GM18520 (cell line): ENCODE measurements around the gene ANKRD34C.
"Not testable (repeated sequence)": the region's sequence is repeated elsewhere in the genome, so short reads cannot be mapped to it uniquely, and the experiment has no call there.

Experiments used
- ATAC-seq: cut with Tn5 transposase; IDR thresholded peaks from one replicate; pipeline ENCODE4 v1.9.1; 2021; ENCODE audit not compliant: unreplicated experiment

ANKRD34C gene

DNA sequence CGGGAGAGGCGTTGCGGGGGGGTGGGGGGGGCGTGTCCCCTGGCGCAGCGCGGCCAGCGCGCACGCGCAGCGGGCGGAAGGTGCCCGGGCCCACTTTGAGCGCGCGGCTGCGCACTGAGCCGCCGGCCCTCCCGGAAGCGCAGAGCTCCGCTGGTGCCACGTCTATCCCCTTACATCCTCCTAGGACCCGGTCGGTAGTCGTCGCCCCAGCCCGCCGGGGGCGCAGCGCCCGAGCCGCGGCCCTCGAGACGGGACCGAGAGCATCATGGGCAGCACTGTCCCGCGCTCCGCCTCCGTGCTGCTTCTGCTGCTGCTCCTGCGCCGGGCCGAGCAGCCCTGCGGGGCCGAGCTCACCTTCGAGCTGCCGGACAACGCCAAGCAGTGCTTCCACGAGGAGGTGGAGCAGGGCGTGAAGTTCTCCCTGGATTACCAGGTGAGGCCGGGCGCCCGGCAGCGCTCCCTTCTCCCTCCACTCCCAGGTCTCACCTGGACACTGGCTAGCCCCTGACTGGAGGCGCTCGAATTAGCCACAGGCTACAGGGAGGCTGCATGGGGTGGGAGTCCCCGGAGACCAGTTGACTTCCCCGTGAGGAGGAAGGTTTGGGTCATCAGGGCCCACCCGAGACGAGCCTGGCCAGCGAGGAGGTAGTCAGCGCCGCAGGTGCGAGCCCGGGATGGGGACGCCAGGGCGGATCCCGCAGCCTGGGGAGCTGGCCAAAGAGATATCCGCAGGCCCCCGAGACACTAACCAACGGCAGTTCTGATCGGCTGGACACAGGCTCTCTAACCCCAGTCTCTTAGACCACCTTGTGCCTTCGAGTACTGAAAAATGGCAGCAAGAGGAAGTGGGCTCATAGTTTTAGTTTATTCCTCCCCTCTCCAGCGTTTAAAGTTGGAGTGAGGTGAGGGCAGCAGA, 28.7 kb downstream of the ANKRD34C start, which contains the start of gene TMED3:
Gene TMED3, plus strand, starts transcription at position 128 of the 916 bp plus-strand sequence. Its CDS starts 138 bp downstream, at position 266.
- peak; percentile 69 for ATAC-seq

DNA sequence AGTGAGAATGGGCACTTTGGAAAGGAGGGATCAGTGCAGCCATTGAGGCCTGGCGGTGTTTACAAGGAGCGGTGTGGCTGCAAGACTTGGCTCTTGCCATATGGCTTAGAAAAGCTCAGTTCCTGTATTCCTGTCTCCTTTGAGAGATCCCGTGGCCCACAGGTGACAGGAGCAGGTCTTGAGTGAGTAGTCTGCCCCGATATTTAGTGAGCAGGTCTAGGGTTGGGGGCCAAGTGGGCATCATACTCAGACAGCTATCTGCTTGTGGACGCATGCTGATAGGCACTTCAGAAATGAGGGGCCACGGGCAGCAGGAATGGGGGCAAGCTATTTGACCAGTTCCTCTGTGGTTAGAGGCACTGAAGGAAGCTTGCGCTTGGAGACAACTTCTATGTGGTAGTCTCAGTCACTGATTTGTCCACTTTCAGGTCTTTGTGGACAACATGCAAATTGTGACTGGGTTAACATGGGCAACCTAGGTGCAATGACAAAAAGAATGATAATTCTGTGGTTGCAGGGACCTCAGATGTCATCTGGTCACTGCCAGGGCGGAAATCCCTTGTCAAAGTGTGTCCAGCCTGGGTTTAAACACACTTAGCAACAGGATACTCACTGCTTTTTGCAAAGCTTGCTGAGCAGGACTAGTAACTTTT, 29.5 kb downstream of the ANKRD34C start:
- ATAC-seq, result peak; percentile 19

DNA sequence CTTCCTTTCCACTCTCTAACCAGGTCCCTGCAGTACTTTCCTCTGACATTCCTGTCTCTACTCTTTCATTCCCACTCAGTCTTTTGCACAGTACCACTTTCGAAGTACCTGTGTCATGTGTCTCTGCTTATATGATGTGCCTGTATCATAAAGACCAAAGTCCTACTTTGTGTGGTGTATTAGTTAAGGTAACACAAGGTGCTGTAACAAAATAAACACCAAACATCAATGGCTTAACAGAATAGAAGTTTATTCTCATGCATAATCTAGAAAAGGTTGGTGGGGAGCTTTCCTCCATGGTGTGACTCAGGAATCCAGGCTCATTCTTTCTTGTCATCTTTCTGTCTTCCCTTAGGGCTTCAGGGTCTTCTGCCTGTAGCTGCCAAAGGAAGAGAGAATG, 31.7 kb downstream of the ANKRD34C start:
- no peak for ATAC-seq

DNA sequence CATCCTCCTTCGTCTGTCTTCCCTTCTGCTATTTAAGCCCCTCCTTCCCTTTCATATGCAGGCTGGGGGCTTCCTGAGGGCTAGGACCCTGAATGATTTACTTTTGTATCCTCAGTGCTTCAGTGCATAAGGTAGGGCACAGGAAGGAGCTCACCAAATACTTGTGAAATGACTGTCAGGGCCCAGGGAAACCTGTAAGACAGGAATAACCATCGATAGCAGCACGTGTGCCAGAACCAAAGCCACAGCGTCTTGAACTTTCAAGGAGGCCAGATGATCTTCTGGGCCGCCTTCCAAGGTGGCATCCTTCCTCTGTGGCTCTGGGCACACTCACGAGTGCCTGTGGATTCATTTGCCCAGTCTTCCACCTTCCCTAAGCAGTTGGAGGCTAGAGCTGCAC, 32.3 kb downstream of the ANKRD34C start:
- no peak for ATAC-seq

DNA sequence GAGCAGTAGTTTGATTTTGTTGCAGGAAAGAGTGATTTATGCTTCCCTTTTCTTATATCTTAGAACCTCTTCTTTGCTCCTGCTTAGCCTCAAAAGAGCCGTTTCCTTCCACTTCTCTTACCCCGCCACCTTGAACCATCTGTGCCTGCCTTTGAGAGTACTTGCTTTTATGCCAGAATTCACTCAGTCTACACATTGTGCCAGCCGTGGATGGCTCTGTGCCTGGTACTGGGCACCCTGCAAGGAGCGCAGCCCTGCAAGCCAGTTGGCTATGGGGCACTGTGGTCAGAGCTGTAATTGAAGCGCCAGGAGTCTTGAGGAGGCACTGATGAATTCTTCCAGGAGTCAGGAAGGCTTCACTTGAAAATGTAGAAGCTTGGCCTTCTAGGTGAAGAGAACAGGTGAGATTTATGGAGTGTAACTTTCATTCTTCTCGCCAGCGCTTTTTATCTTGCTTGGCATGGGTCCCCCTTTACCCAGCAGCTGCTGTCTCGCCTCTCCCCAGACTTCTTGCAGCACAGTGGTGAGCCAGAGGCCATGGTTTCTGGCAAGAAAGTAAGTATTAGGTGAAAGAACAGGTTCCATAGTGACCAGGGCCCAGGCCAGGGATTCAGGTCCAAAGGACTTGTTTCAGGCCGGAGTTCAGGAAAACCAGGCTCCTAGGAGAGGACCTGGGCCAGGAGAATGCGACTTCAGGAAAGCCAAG, 33.3 kb downstream of the ANKRD34C start:
- no peak for ATAC-seq

DNA sequence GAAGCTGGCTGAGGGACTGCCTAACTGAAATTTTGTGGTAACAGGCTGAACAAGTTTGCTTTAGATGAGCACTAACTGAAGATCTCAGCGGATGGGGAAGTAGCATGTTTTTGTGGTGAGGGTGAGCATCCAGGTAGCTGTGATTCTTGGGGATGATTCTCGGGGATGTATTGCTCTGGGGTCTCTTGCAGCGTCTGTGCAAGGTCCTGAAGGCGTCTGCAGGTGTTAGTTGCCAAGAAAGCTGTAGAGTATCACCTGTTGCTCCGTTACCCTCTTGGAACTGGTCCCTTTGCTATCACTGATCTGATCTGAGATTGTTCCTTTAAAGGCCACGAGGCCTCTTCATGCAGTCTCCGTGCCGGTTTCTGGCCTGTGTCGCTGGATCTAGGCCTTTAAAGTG, 34.3 kb downstream of the ANKRD34C start:
- no peak for ATAC-seq

DNA sequence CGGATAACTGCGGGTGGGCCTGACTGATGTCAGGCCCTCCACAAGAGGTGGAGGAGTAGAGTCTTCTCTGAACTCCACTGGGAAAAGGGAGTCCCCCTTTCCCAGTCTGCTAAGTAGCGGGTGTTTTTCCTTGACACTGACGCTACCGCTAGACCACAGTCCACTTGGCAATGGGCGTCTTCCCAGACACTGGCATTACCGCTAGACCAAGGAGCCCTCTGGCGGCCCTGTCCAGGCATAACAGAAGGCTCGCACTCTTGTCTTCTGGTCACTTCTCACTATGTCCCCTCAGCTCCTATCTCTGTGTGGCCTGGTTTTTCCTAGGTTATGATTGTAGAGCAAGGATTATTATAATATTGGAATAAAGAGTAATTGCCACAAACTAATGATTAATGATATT, 37.5 kb downstream of the ANKRD34C start:
- not testable (repeated sequence) for ATAC-seq

DNA sequence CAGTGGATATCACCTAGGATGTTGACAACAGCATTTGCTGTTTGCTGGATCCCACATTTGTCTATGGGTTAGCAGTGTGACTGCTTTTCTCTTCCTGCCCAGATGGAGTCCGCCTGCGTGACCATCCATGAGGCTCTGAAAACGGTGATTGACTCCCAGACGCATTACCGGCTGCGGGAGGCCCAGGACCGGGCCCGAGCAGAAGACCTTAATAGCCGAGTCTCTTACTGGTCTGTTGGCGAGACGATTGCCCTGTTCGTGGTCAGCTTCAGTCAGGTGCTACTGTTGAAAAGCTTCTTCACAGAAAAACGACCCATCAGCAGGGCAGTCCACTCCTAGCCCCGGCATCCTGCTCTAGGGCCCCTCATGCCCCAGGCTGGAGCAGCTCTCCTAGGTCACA, 39.4 kb downstream of the ANKRD34C start:
- ATAC-seq, result no peak

DNA sequence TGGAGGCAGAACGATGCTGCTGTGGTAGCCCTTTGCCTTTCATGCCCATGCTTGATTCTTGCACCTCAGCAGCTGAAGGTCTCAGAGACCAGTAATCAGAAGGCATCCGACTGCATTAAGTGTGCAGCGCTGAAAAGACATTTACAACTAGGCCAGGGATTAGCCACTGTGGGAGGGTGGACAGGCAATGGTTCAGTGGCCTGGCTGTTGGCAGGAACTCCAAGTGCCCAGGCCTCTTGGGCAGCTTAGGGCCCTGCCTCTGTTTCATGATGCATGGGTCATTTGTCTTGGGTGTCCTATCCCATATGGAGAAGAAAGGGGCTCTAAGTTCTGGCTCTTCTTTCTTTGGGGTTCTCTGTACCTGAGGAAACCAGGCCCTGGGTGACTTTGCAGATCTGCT, 39.8 kb downstream of the ANKRD34C start:
- no peak for ATAC-seq

DNA sequence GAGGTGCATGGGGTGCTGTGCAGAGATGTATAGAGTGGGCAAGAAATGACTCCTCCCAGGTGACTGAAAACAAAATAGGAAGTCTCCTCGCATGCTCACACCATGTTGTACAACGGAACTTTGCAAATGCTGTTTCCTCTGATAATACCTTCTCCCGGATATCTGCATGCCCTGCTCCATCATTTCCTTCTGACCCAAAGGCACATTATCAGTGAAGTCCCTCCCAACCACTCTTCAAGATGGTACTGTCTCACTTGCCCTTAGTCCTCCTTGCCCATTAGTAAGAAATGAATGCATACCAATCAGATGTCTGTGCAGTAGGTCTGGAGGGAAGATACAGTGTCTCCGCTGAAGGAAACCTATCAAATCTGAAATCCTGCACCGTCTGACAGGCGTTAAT, 40.4 kb downstream of the ANKRD34C start:
- ATAC-seq, result no peak

DNA sequence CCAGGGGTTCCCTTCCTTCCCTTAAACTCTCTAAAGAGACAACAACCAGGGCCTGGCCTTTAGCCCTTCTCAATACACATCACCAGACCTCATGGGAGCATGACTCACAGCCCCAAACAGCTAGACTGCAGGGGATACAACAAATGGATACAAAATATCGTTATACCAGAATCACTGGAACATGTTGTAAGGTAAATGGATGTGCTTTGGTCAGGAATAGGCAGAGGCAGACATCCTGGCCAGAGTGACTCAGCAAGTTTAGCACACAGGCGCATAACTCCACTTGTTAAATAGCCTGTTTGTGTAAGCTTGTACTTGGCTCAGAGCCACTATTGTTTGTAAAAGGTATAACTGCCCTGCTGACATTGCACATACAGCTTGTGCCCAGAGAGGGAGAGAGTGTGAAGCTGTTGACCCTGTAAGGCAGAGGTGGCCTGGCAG, 46.7 kb downstream of the ANKRD34C start:
- ATAC-seq, result no peak
